ENCODE results near the gene SLC2A6. TPM values are rescaled to one million over a fixed set of nuclear protein-coding genes. Genes with fewer than 3 reads are reported as not detected.

The SLC2A6 gene
- total RNA-seq, 3 donors from 2014 or later = 1.8 to 2.0 (median 1.8) TPM

DNA sequence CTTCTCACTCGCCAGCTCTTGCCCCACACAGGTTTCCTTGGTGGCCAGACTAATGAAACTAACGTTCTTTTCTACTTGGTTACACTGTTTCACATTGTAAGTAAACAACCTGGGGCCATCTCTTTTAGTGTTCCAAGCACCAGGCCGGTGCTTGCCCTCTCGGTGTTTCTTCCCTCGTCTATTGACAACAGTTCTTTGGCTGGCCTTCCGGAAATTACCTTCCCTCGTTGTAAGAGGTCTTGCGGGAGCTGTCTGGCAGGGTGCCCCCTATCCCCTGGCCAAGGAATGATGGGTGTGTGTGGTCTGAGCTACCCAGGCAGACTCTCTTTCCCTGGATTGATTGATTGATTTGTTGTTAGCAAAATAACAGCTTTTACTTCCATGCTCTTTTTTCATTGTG is 46.8 kb upstream of the SLC2A6 start:
- intact Hi-C loops (cut with DNase I; ENCODE audit: low total_unique reads) = no loop called here
- Histone ChIP-seq H3K27me3 (peaks cover 0 to 42% of the 10 kb centered on the region in 2 donors), H3K36me3 (no peaks in the 10 kb centered on the region), H3K27ac (no peak overlapping the region), H3K9me3 (no peaks in the 10 kb centered on the region), H3K4me3 (no peak overlapping the region), H3K4me1 (peaks cover 0 to 5% of the 10 kb centered on the region in 2 donors)
- no peak for DNase-seq (ENCODE audit: low spot score in 2 of 2)
- TF ChIP-seq CTCF (IDR thresholded peaks at IDR 0.05) (no peak), POLR2AphosphoS5 (IDR thresholded peaks at IDR 0.05) (no peak), POLR2A (IDR thresholded peaks at IDR 0.05) (no peak)

DNA sequence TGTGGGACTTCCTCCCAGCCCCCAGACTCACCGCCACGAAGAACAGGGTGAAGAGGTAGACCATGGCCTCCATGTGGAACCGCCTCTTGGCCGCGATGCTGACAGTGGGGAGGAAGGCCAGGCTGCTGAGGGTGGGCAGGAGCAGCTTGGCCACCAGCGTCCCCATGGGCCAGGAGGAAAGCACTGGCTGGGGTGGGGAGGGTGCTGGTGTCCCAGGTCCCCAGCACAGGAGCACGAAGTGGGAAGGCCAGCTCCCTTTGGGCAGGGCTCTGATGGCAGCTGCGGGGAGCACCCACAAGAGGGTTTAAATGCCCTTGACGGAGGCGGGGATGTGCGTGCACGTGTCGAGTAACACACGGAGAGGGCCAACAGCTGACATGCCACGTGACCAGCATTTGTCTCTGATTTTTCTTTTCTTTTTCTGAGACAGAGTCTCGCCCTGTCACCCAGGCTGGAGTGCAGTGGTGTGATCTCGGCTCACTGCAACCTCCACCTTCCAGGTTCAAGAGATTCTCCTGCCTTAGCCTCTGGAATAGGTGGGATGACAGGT is 45.9 kb upstream of the SLC2A6 start, which contains the start of gene MYMK:
MYMK (minus strand) TSS at position 281 of the 550 bp plus-strand sequence; CDS start at position 166, 115 bp downstream.
- Histone ChIP-seq H3K9me3 (no peaks in the 10 kb centered on the region), H3K36me3 (no peaks in the 10 kb centered on the region), H3K27me3 (peaks cover 0 to 34% of the 10 kb centered on the region in 2 donors), H3K27ac (no peak within 1 kb of the TSS), H3K4me3 (no peak within 1 kb of the TSS), H3K4me1 (peaks cover 0 to 5% of the 10 kb centered on the region in 2 donors)
- intact Hi-C loops (cut with DNase I; ENCODE audit: low total_unique reads) = no loop called here
- TF ChIP-seq POLR2A (IDR thresholded peaks at IDR 0.05) = no peak
- TF ChIP-seq CTCF (IDR thresholded peaks at IDR 0.05) = no peak
- no peak for TF ChIP-seq POLR2AphosphoS5 (IDR thresholded peaks at IDR 0.05)
- no peak for DNase-seq (ENCODE audit: low spot score in 2 of 2)

GRCh38 chr9:133524146-133524545 is 45.2 kb upstream of the SLC2A6 start:
- TF ChIP-seq POLR2A (IDR thresholded peaks at IDR 0.05) = no peak
- TF ChIP-seq POLR2AphosphoS5 (IDR thresholded peaks at IDR 0.05) = no peak
- no peak for TF ChIP-seq CTCF (IDR thresholded peaks at IDR 0.05)
- no peak overlapping the region for H3K27ac ChIP-seq
- no peaks in the 10 kb centered on the region for H3K36me3 ChIP-seq
- H3K4me1 ChIP-seq = peaks cover 0 to 5% of the 10 kb centered on the region in 2 donors
- intact Hi-C loops (cut with DNase I; ENCODE audit: low total_unique reads) = no loop called here
- no peak for DNase-seq (ENCODE audit: low spot score in 2 of 2)
- H3K27me3 ChIP-seq = peaks cover 0 to 28% of the 10 kb centered on the region in 2 donors
- no peak overlapping the region for H3K4me3 ChIP-seq
- H3K9me3 ChIP-seq = no peaks in the 10 kb centered on the region

DNA sequence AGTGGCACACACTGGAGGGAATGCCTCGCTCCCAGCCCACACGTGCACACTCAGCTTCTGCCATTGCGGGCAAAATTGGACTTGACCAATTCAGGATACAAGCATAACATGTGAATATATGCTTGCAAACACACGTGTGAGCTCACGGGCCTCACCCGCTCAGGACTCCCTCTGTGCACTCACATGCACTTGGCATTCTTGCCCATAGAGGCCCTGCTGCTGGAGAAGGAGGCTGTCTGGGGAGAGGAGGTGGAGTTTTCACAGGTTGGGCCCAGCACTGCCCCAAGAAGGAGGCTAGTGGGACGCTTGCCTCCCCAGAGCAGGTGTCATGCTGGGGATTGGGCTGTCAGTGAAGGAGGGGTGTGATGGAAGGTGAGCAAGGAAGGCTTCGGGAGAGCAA is 44.2 kb upstream of the SLC2A6 start:
- TF ChIP-seq POLR2A (IDR thresholded peaks at IDR 0.05) (no peak), POLR2AphosphoS5 (IDR thresholded peaks at IDR 0.05) (no peak), CTCF (IDR thresholded peaks at IDR 0.05) (no peak)
- intact Hi-C loops (cut with DNase I; ENCODE audit: low total_unique reads) = no loop called here
- no peak for DNase-seq (ENCODE audit: low spot score in 2 of 2)
- H3K9me3 ChIP-seq = no peaks in the 10 kb centered on the region
- no peak overlapping the region for H3K4me3 ChIP-seq
- H3K4me1 ChIP-seq = peaks cover 0 to 5% of the 10 kb centered on the region in 2 donors
- H3K27me3 ChIP-seq = peaks cover 0 to 18% of the 10 kb centered on the region in 2 donors
- no peaks in the 10 kb centered on the region for H3K36me3 ChIP-seq
- H3K27ac ChIP-seq = no peak overlapping the region

- no peak overlapping the region for H3K27ac ChIP-seq
- TF ChIP-seq POLR2A (IDR thresholded peaks at IDR 0.05) = no peak
- TF ChIP-seq CTCF (IDR thresholded peaks at IDR 0.05) = no peak
- no peaks in the 10 kb centered on the region for H3K4me1 ChIP-seq
- DNase-seq (ENCODE audit: low spot score in 2 of 2) = no peak
- no peaks in the 10 kb centered on the region for H3K36me3 ChIP-seq
- no peak overlapping the region for H3K4me3 ChIP-seq
- H3K27me3 ChIP-seq = peaks cover 0 to 10% of the 10 kb centered on the region in 2 donors
- intact Hi-C loops (cut with DNase I; ENCODE audit: low total_unique reads) = no loop called here
- H3K9me3 ChIP-seq = no peaks in the 10 kb centered on the region
These were observed 43.4 kb upstream of the SLC2A6 start for GRCh38 chr9:133522073-133522910.

Data from breast epithelium (tissue), 4 donors.